Fibroblast of lung (primary cell): Measurements from ENCODE around the gene PI4KB.
"Not testable (repeated sequence)": the region's sequence is repeated elsewhere in the genome, so short reads cannot be mapped to it uniquely, and the experiment has no call there.

Experiments
- CTCF ChIP-seq, 2 donors: IDR thresholded peaks in 1 of 2; conservative IDR thresholded peaks in 1 of 2; 1 replicate in 1 of 2; 2 replicates in 1 of 2; pipeline ENCODE4 v1.5.1; 2011 to 2012; ENCODE audit warnings: low read length in 2 of 2, control low read depth in 1 of 2, inconsistent platforms in 1 of 2, low read depth in 1 of 2, mild to moderate bottlenecking in 1 of 2
- EZH2 ChIP-seq: IDR thresholded peaks from 2 replicates; pipeline ENCODE4 v1.5.1; 2012; ENCODE audit warnings: low read length, control low read depth, mild to moderate bottlenecking; ENCODE audit errors: missing control alignments

GRCh38 chr1:151350323-151350722, 23.1 kb upstream of the PI4KB start:
- not testable (repeated sequence) for TF ChIP-seq CTCF (conservative IDR thresholded peaks at IDR 0.05 in 1 of 2, IDR thresholded peaks at IDR 0.05 in 1 of 2; ENCODE audit: low read depth in 1 of 2, low read length in 2 of 2); EZH2
